Hepatocyte (in vitro differentiated cells): ENCODE results near the gene DOCK2.

Experiments
- CTCF ChIP-seq: fragments of 200-600 bp; sonication (generic); IDR thresholded peaks from 2 replicates; pipeline ENCODE4 v1.5.1; 2016; ENCODE audit warnings: antibody characterized with exemption, mild to moderate bottlenecking; ENCODE audit not compliant: poor library complexity
- EZH2 ChIP-seq: fragments of 200-600 bp; sonication (generic); IDR thresholded peaks from 2 replicates; pipeline ENCODE4 v1.6.1; 2016; ENCODE audit warnings: antibody characterized with exemption, mild to moderate bottlenecking, borderline replicate concordance
- EZH2phosphoT487 ChIP-seq: fragments of 200-600 bp; sonication (generic); IDR thresholded peaks from one replicate; pipeline ENCODE4 v1.6.1; 2018; ENCODE audit warnings: antibody characterized with exemption, mild to moderate bottlenecking, low read depth, moderate library complexity; ENCODE audit not compliant: unreplicated experiment, severe bottlenecking

- TF ChIP-seq CTCF (no peak), EZH2 (no peak), EZH2phosphoT487 (no peak)
These were observed 154.2 kb downstream of the DOCK2 start for GRCh38 chr5:169791251-169791650.
